ENCODE data around the gene CTSE.

GRCh38 chr1:205983925-205984725 lies 39.6 kb downstream of the CTSE start:
- TF ChIP-seq SPI1 (IDR thresholded peaks at IDR 0.05; ENCODE audit: borderline replicate concordance, low read depth), result no peak
- TF ChIP-seq POLR2AphosphoS5 (IDR thresholded peaks at IDR 0.05; ENCODE audit: low read depth), result no peak
- peak; percentile 44 for TF ChIP-seq CTCF (IDR thresholded peaks at IDR 0.05; ENCODE audit: insufficient read depth, low read length)
- no peak for TF ChIP-seq GABPA (IDR thresholded peaks at IDR 0.05; ENCODE audit: low read depth)
